GM19351 (cell line): ENCODE measurements around the gene SMIM10L2A.
"Not testable (repeated sequence)": the region's sequence is repeated elsewhere in the genome, so short reads cannot be mapped to it uniquely, and the experiment has no call there.

Source experiments
- ATAC-seq: cut with Tn5 transposase; IDR thresholded peaks from one replicate; pipeline ENCODE4 v1.9.1; 2021; ENCODE audit warnings: mild to moderate bottlenecking, moderate library complexity; ENCODE audit not compliant: unreplicated experiment

The SMIM10L2A gene

GRCh38 chrX:135421537-135421931 lies 210 bp upstream of the SMIM10L2A start:
- peak; percentile 87 for ATAC-seq

- not testable (repeated sequence) for ATAC-seq
Observed at GRCh38 chrX:135422810-135423168, 1.0 kb downstream of the SMIM10L2A start.

GRCh38 chrX:135423173-135423864 lies 1.6 kb downstream of the SMIM10L2A start:
- not testable (repeated sequence) for ATAC-seq

- no peak for ATAC-seq
Observed at GRCh38 chrX:135424469-135424868, 2.7 kb downstream of the SMIM10L2A start.

GRCh38 chrX:135425026-135425965 lies 3.6 kb downstream of the SMIM10L2A start:
- no peak for ATAC-seq

GRCh38 chrX:135429429-135429828 lies 7.7 kb downstream of the SMIM10L2A start:
- no peak for ATAC-seq

GRCh38 chrX:135431886-135432285 lies 10.1 kb downstream of the SMIM10L2A start:
- ATAC-seq, result peak; percentile 44

- no peak for ATAC-seq
Observed at GRCh38 chrX:135432453-135432852, 10.7 kb downstream of the SMIM10L2A start.

- no peak for ATAC-seq
Observed at GRCh38 chrX:135432881-135433521, 11.3 kb downstream of the SMIM10L2A start.

- no peak for ATAC-seq
Observed at GRCh38 chrX:135433531-135434257, 11.9 kb downstream of the SMIM10L2A start.

GRCh38 chrX:135434258-135435138 lies 12.8 kb downstream of the SMIM10L2A start:
- ATAC-seq, result no peak

- ATAC-seq, result no peak
Observed at GRCh38 chrX:135435139-135435922, 13.6 kb downstream of the SMIM10L2A start.

- no peak for ATAC-seq
Observed at GRCh38 chrX:135435933-135436332, 14.2 kb downstream of the SMIM10L2A start.

- no peak for ATAC-seq
Observed at GRCh38 chrX:135436456-135436855, 14.7 kb downstream of the SMIM10L2A start.

GRCh38 chrX:135436966-135437866 lies 15.5 kb downstream of the SMIM10L2A start:
- ATAC-seq, result no peak

GRCh38 chrX:135437867-135438733 lies 16.4 kb downstream of the SMIM10L2A start:
- no peak for ATAC-seq

GRCh38 chrX:135438734-135439043 lies 16.9 kb downstream of the SMIM10L2A start:
- no peak for ATAC-seq
